Gastroesophageal sphincter (tissue), 3 donors: ENCODE results near the gene IQGAP1.

Experiments
- POLR2A ChIP-seq, 2 donors: fragments of 450-650 bp; IDR thresholded peaks; one replicate each; pipeline ENCODE4 v1.6.1; 2017; ENCODE audit warnings: antibody characterized with exemption in 2 of 2, mild to moderate bottlenecking in 2 of 2, moderate library complexity in 1 of 2
- POLR2AphosphoS5 ChIP-seq: sonication (generic); formaldehyde crosslinking; IDR thresholded peaks from one replicate; pipeline ENCODE4 v1.6.1; 2017; ENCODE audit warnings: antibody characterized with exemption
- TF ChIP-seq, protein P1 (sequence below), 4 experiments: fragments of 200-600 bp in 2 of 4; fragments of 450-650 bp in 2 of 4; sonication (generic) in 1 of 4; IDR thresholded peaks; one replicate each; pipeline ENCODE4 v1.5.1; 2017 to 2019; ENCODE audit warnings: antibody characterized with exemption in 4 of 4, mild to moderate bottlenecking in 2 of 4, moderate library complexity in 2 of 4

DNA sequence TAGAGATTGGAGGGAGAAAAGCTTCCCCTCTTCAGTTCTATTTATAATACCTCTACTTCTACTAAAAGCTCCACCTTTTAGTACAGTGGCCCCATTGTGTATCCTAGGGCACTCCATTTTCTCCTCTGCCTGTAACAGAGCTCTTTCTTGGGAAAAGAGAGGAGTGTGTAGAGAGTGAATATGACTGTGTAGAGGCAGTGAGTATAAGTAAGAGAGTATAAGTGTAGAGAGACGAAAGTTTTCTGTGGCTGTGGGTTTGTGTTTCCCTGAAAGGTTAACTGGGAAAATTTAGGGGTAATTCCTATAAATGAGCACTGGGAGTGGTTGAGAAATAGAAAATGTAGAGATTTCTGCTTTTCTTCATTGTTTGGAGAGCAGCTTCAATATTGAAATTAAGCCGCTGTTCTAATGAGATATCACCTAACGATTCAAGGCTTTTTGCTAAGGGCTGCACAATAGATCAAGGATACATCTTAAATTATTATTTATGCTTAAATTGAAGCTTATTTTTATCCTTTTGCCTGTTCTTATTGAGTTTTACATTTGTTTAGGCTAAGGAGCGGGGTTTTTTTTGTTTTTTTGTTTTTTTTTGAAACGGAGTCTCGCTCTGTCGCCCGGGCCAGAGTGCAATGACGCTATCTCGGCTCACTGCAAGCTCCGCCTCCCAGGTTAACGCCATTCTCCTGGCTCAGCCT, 6.9 kb downstream of the IQGAP1 start:
- TF ChIP-seq, protein P1, sequence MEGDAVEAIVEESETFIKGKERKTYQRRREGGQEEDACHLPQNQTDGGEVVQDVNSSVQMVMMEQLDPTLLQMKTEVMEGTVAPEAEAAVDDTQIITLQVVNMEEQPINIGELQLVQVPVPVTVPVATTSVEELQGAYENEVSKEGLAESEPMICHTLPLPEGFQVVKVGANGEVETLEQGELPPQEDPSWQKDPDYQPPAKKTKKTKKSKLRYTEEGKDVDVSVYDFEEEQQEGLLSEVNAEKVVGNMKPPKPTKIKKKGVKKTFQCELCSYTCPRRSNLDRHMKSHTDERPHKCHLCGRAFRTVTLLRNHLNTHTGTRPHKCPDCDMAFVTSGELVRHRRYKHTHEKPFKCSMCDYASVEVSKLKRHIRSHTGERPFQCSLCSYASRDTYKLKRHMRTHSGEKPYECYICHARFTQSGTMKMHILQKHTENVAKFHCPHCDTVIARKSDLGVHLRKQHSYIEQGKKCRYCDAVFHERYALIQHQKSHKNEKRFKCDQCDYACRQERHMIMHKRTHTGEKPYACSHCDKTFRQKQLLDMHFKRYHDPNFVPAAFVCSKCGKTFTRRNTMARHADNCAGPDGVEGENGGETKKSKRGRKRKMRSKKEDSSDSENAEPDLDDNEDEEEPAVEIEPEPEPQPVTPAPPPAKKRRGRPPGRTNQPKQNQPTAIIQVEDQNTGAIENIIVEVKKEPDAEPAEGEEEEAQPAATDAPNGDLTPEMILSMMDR (IDR thresholded peaks at IDR 0.05): no peak
- TF ChIP-seq POLR2A (IDR thresholded peaks at IDR 0.05) (no peak), POLR2AphosphoS5 (no peak)
